Measurements from ENCODE around the gene HS2ST1. TPM values are rescaled to one million over a fixed set of nuclear protein-coding genes. Genes with fewer than 3 reads are reported as not detected.

The HS2ST1 gene
- total and polyA plus RNA-seq, 4 donors = 5.4 to 11.8 (median 8.2) TPM

DNA sequence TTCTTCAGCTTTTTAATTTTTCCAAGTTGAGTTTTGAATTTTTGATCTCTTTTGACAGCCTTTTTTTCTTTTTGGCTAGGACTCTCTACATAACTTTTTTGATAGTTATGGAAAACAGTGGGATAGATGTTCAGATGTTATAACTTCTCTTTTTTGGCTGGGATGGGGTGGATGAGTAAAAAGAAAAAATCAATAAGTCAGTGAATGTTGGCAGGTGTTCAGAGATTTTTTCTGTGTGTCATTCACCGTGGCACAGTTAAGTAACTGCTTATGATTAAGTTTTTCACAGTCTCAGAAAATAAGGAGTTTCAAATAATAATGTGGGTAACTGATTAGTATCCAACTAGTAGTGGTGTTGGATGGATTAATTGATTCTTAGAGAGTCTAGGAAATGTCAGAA lies 24.0 kb downstream of the HS2ST1 start:
- Histone ChIP-seq H3K36me3 (ENCODE audit: control insufficient read depth in 4 of 4, insufficient read depth in 3 of 4, low read depth in 1 of 4, low read length in 3 of 4) (no peaks in the 10 kb centered on the region), H3K9ac (ENCODE audit: low read depth in 1 of 2, low read length in 2 of 2) (no peak overlapping the region), H3K27me3 (ENCODE audit: control insufficient read depth in 4 of 4, insufficient read depth in 4 of 4, low read length in 3 of 4) (no peaks in the 10 kb centered on the region), H3K9me3 (ENCODE audit: control insufficient read depth in 4 of 4, low read length in 3 of 4) (no peaks in the 10 kb centered on the region), H3K4me1 (ENCODE audit: control insufficient read depth in 4 of 4, insufficient read depth in 4 of 4, low read length in 3 of 4) (peaks cover 0 to 16% (median 6%) of the 10 kb centered on the region in 4 donors), H3K4me3 (ENCODE audit: low read depth in 1 of 3, low read length in 3 of 3) (no peak overlapping the region), H3K27ac (ENCODE audit: low read depth in 1 of 2, low read length in 2 of 2) (no peak overlapping the region)
- DNase-seq (ENCODE audit: low spot score) = no peak
- TF ChIP-seq HNF4A (conservative IDR thresholded peaks at IDR 0.05) = peak in 1 of 2 donors; percentile 10
- TF ChIP-seq, protein P1, sequence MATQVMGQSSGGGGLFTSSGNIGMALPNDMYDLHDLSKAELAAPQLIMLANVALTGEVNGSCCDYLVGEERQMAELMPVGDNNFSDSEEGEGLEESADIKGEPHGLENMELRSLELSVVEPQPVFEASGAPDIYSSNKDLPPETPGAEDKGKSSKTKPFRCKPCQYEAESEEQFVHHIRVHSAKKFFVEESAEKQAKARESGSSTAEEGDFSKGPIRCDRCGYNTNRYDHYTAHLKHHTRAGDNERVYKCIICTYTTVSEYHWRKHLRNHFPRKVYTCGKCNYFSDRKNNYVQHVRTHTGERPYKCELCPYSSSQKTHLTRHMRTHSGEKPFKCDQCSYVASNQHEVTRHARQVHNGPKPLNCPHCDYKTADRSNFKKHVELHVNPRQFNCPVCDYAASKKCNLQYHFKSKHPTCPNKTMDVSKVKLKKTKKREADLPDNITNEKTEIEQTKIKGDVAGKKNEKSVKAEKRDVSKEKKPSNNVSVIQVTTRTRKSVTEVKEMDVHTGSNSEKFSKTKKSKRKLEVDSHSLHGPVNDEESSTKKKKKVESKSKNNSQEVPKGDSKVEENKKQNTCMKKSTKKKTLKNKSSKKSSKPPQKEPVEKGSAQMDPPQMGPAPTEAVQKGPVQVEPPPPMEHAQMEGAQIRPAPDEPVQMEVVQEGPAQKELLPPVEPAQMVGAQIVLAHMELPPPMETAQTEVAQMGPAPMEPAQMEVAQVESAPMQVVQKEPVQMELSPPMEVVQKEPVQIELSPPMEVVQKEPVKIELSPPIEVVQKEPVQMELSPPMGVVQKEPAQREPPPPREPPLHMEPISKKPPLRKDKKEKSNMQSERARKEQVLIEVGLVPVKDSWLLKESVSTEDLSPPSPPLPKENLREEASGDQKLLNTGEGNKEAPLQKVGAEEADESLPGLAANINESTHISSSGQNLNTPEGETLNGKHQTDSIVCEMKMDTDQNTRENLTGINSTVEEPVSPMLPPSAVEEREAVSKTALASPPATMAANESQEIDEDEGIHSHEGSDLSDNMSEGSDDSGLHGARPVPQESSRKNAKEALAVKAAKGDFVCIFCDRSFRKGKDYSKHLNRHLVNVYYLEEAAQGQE (IDR thresholded peaks at IDR 0.05) = no peak
- 28% methylated on average over 1 of the region's 1 CpG for WGBS

DNA sequence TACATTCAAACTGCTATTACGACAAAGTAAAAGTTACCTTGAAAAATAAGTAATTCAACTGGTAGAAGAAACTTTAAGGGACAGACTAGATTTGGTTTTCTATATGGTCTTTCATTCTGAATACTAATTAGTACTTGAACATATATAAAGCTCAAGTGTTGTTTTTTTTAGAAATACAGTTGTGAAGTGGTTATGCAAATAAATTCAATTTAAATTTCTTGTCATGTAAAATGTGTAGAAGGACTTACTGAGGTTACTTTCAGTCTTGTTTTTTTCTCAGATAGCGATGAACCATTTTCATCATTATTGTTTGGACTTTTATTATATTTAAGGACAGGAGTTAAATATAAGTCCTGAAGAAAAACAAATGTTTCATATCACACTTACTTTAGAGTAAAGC lies 24.4 kb downstream of the HS2ST1 start:
- Histone ChIP-seq H3K4me1 (ENCODE audit: control insufficient read depth in 4 of 4, insufficient read depth in 4 of 4, low read length in 3 of 4) (peaks cover 0 to 13% (median 6%) of the 10 kb centered on the region in 4 donors), H3K36me3 (ENCODE audit: control insufficient read depth in 4 of 4, insufficient read depth in 3 of 4, low read depth in 1 of 4, low read length in 3 of 4) (no peaks in the 10 kb centered on the region), H3K9ac (ENCODE audit: low read depth in 1 of 2, low read length in 2 of 2) (no peak overlapping the region), H3K9me3 (ENCODE audit: control insufficient read depth in 4 of 4, low read length in 3 of 4) (no peaks in the 10 kb centered on the region), H3K27ac (ENCODE audit: low read depth in 1 of 2, low read length in 2 of 2) (no peak overlapping the region), H3K27me3 (ENCODE audit: control insufficient read depth in 4 of 4, insufficient read depth in 4 of 4, low read length in 3 of 4) (no peaks in the 10 kb centered on the region), H3K4me3 (ENCODE audit: low read depth in 1 of 3, low read length in 3 of 3) (no peak overlapping the region)
- TF ChIP-seq, protein P2, sequence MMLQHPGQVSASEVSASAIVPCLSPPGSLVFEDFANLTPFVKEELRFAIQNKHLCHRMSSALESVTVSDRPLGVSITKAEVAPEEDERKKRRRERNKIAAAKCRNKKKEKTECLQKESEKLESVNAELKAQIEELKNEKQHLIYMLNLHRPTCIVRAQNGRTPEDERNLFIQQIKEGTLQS (IDR thresholded peaks at IDR 0.05) = no peak
- TF ChIP-seq, protein P3, sequence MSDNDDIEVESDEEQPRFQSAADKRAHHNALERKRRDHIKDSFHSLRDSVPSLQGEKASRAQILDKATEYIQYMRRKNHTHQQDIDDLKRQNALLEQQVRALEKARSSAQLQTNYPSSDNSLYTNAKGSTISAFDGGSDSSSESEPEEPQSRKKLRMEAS (IDR thresholded peaks at IDR 0.05) = no peak
- TF ChIP-seq, protein P4, sequence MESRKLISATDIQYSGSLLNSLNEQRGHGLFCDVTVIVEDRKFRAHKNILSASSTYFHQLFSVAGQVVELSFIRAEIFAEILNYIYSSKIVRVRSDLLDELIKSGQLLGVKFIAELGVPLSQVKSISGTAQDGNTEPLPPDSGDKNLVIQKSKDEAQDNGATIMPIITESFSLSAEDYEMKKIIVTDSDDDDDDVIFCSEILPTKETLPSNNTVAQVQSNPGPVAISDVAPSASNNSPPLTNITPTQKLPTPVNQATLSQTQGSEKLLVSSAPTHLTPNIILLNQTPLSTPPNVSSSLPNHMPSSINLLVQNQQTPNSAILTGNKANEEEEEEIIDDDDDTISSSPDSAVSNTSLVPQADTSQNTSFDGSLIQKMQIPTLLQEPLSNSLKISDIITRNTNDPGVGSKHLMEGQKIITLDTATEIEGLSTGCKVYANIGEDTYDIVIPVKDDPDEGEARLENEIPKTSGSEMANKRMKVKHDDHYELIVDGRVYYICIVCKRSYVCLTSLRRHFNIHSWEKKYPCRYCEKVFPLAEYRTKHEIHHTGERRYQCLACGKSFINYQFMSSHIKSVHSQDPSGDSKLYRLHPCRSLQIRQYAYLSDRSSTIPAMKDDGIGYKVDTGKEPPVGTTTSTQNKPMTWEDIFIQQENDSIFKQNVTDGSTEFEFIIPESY (IDR thresholded peaks at IDR 0.05) = no peak
- no peak for TF ChIP-seq HNF4A (conservative IDR thresholded peaks at IDR 0.05)
- no peak for TF ChIP-seq JUND (IDR thresholded peaks at IDR 0.05)
- TF ChIP-seq RXRA (IDR thresholded peaks at IDR 0.05) = no peak
- TF ChIP-seq TAF1 (conservative IDR thresholded peaks at IDR 0.05) = no peak
- no peak for TF ChIP-seq NR2F2 (IDR thresholded peaks at IDR 0.05)
- no peak for TF ChIP-seq FOXA2 (IDR thresholded peaks at IDR 0.05)
- TF ChIP-seq EGR1 (IDR thresholded peaks at IDR 0.05; ENCODE audit: low read depth in 2 of 2) = no peak
- TF ChIP-seq, protein P5, sequence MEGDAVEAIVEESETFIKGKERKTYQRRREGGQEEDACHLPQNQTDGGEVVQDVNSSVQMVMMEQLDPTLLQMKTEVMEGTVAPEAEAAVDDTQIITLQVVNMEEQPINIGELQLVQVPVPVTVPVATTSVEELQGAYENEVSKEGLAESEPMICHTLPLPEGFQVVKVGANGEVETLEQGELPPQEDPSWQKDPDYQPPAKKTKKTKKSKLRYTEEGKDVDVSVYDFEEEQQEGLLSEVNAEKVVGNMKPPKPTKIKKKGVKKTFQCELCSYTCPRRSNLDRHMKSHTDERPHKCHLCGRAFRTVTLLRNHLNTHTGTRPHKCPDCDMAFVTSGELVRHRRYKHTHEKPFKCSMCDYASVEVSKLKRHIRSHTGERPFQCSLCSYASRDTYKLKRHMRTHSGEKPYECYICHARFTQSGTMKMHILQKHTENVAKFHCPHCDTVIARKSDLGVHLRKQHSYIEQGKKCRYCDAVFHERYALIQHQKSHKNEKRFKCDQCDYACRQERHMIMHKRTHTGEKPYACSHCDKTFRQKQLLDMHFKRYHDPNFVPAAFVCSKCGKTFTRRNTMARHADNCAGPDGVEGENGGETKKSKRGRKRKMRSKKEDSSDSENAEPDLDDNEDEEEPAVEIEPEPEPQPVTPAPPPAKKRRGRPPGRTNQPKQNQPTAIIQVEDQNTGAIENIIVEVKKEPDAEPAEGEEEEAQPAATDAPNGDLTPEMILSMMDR (IDR thresholded peaks at IDR 0.05; ENCODE audit: low read depth, low read length, missing input control) = no peak
- TF ChIP-seq, protein P1 (IDR thresholded peaks at IDR 0.05) = no peak
- TF ChIP-seq SP1 (IDR thresholded peaks at IDR 0.05) = no peak
- DNase-seq (ENCODE audit: low spot score) = no peak
- 87% methylated on average over 2 of the region's 2 CpGs for WGBS

All from liver (tissue), 9 donors.